Globus pallidus (tissue), 1 donor: Measurements from ENCODE around the gene DHRS13.
"Not testable (repeated sequence)": the region's sequence is repeated elsewhere in the genome, so short reads cannot be mapped to it uniquely, and the experiment has no call there.

ENCODE experiments used
- DNase-seq: peaks from one replicate; pipeline ENCODE4 v3.0.0-alpha.2; 2015; ENCODE audit warnings: low spot score

DHRS13 gene

DNA sequence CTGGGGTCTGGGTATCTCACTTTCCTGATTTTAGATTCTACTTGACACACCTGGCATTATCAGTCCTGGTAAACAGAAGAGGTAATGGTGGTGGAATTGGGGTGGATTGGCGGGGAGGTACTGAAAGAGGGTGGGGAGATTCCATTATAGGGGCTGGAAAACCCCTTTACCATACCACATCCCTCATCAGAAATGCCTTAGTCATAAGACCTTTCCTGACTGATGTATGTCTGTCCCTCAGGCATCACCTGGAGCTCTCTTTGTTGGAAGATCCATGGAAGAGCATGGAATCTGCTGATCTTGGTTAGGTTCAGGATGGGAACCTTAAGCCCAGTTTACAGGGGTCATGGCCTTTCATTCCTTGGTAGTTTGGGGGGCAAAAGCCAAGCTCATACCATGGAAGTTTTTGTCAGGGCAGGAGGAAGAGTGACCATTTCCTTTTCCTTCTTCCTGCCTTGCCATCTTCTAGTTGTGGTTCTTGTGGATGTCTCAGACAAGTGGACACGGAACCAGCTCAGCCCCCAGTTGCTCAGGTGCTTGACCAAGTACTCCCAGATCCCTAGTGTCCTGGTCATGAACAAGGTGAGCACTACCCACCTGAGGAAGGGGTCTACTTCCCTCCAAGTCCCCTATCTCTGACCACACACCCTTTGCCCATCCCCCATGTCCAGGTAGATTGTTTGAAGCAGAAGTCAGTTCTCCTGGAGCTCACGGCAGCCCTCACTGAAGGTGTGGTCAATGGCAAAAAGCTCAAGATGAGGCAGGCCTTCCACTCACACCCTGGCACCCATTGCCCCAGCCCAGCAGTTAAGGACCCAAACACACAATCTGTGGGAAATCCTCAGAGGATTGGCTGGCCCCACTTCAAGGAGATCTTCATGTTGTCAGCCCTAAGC lies 44.7 kb downstream of the DHRS13 start:
- no peak for DNase-seq

DNA sequence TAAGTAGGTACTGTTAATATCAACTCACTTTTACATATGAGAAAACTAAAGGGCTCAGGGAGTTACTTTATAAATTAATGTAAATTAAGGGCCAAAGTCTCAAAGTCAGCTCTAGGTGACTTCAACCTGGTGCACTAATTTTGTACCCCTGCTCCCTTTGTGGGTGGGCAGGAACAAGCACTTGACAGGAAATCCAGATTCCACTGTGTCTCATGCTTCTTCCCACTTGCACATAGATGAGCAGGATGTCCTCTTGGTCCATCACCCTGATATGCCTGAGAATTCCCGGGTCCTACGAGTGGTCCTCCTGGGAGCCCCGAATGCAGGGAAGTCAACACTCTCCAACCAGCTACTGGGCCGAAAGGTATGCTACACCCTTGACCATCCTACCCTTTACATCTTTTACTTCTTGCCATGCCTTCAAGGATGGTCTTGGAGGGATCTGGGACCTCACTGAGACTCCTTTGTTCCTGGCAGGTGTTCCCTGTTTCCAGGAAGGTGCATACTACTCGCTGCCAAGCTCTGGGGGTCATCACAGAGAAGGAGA lies 46.8 kb downstream of the DHRS13 start:
- no peak for DNase-seq

- DNase-seq, result no peak
These were observed 47.6 kb downstream of the DHRS13 start for GRCh38 chr17:28855336-28855679.

GRCh38 chr17:28854457-28855335 lies 48.2 kb downstream of the DHRS13 start, which contains the start of gene ERAL1:
Gene ERAL1, plus strand, starts transcription at chr17:28855016. Its CDS starts 19 bp downstream, at chr17:28855035.
- peak; percentile 86 for DNase-seq

- no peak for DNase-seq
These were observed 49.6 kb downstream of the DHRS13 start for GRCh38 chr17:28853295-28853694.

- DNase-seq, result no peak
These were observed 53.6 kb downstream of the DHRS13 start for GRCh38 chr17:28849281-28849680.

- not testable (repeated sequence) for DNase-seq
These were observed 54.2 kb downstream of the DHRS13 start for GRCh38 chr17:28848667-28849066.
